ENCODE data around the gene GALNTL6.

Gene GALNTL6

GRCh38 chr4:172243551-172243950 is 430.3 kb downstream of the GALNTL6 start:
- DNase-seq: no peak

- peak; percentile 7 for DNase-seq
Measured at GRCh38 chr4:172245516-172245915, 432.3 kb downstream of the GALNTL6 start.

GRCh38 chr4:172253409-172253808 is 440.2 kb downstream of the GALNTL6 start:
- DNase-seq: no peak

- DNase-seq: no peak
Measured at GRCh38 chr4:172256820-172257219, 443.6 kb downstream of the GALNTL6 start.

GRCh38 chr4:172270397-172270796 is 457.2 kb downstream of the GALNTL6 start:
- DNase-seq: peak; percentile 71

GRCh38 chr4:172287117-172287516 is 473.9 kb downstream of the GALNTL6 start:
- DNase-seq: no peak

GRCh38 chr4:172305698-172306097 is 492.5 kb downstream of the GALNTL6 start:
- no peak for DNase-seq

- DNase-seq: no peak
Measured at GRCh38 chr4:172308078-172308477, 494.9 kb downstream of the GALNTL6 start.

GRCh38 chr4:172311682-172312081 is 498.5 kb downstream of the GALNTL6 start:
- DNase-seq: no peak

- no peak for DNase-seq
Measured at GRCh38 chr4:172323288-172323687, 510.1 kb downstream of the GALNTL6 start.

- peak; percentile 82 for DNase-seq
Measured at GRCh38 chr4:172344308-172344938, 531.2 kb downstream of the GALNTL6 start.

GRCh38 chr4:172348426-172348825 is 535.2 kb downstream of the GALNTL6 start:
- DNase-seq: peak; percentile 8

- no peak for DNase-seq
Measured at GRCh38 chr4:172352356-172352755, 539.2 kb downstream of the GALNTL6 start.

GRCh38 chr4:172356016-172356415 is 542.8 kb downstream of the GALNTL6 start:
- no peak for DNase-seq

GRCh38 chr4:172357006-172357540 is 543.9 kb downstream of the GALNTL6 start:
- DNase-seq: no peak

- DNase-seq: no peak
Measured at GRCh38 chr4:172362569-172362968, 549.4 kb downstream of the GALNTL6 start.

- no peak for DNase-seq
Measured at GRCh38 chr4:172369471-172369959, 556.3 kb downstream of the GALNTL6 start.

GRCh38 chr4:172377486-172378140 is 564.4 kb downstream of the GALNTL6 start:
- no peak for DNase-seq

GRCh38 chr4:172379834-172380233 is 566.6 kb downstream of the GALNTL6 start:
- DNase-seq: no peak

- no peak for DNase-seq
Measured at GRCh38 chr4:172390331-172390730, 577.1 kb downstream of the GALNTL6 start.

GRCh38 chr4:172392741-172393140 is 579.5 kb downstream of the GALNTL6 start:
- DNase-seq: no peak

GRCh38 chr4:172393220-172393619 is 580.0 kb downstream of the GALNTL6 start:
- peak; percentile 51 for DNase-seq

- DNase-seq: peak; percentile 95
Measured at GRCh38 chr4:172404676-172405075, 591.5 kb downstream of the GALNTL6 start.

- DNase-seq: no peak
Measured at GRCh38 chr4:172410363-172410762, 597.2 kb downstream of the GALNTL6 start.
